HK-2 (cell line): ENCODE data around the gene SACM1L.
"Not testable (repeated sequence)": the region's sequence is repeated elsewhere in the genome, so short reads cannot be mapped to it uniquely, and the experiment has no call there.

Experiments
- DNase-seq: peaks from one replicate; pipeline ENCODE4 v3.0.0-alpha.2; 2018; ENCODE audit not compliant: unreplicated experiment

SACM1L gene

DNA sequence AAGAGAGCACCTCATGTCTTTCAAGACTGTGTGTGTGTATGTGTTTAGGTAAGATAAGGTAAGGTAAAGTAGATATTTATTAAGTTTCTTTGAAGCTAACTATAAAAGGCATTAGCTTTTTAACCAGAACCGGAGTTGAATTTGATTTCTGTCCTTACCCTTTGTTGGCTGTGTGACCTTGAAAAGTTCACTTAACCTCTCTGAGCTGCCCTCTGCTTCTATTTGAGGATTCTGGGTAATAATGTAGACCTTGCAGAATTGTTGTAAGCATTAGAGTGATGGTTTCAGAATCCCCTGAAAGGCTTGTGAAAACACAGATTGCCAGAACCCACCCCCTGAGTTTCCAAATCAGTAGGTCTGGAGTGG lies 21.6 kb upstream of the SACM1L start:
- no peak for DNase-seq

DNA sequence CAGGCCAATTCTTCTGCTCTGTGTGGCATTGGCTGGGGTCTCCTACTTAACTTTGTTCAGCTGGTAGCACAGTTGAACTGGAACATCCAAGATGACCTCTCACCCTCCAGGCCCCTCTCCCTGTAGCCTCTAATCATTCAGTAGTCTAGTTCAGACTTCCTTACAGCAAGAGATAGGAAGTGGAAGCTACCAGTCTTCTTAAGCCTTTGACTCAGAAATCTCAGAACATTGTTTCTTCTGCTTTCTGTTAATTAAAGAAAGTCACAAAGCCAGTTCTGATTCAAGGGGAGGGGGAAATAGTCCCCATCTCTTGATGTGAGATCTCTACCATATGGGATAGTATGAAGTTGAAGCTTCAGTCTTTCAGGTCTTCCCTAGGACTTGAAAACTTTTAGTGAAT lies 18.8 kb upstream of the SACM1L start:
- no peak for DNase-seq

DNA sequence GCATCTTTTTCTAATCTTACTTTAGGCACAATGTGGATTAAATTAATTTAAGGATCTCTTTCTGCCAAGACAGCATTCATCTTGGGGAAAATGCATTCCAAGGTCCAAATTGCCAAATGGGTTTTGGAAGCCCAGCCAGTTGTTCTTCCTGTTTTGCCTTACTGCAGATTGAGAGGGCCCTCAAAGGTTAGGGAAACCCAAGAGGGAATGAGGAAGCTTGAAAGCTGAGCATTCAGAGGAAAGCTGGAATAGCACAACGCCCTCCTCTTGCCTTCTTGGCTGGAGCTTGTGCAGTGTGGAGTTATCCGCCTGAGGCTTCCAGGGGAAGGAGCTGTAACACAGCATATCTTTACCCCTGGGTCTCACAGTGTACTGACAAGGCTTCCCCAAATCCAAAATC lies 18.2 kb upstream of the SACM1L start:
- DNase-seq, result no peak

DNA sequence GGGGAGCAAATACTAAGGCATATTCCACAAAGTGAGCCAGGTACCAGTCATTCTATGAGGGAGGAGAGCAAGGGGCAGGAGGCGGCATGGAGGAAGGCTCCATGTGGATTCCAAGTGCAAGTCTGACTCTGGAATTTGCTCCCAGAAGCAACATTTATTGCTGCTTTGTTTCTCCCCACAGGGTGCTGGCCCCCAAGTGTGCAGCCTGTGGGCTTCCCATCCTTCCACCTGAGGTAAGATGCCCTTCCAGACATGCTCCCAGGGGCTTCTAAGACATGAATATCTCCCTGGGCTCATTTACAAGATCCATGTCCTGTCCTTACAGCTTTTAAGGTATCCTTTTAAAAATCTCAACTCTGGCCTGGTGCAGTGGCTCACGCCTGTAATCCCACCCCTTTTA lies 15.9 kb upstream of the SACM1L start:
- DNase-seq, result no peak

DNA sequence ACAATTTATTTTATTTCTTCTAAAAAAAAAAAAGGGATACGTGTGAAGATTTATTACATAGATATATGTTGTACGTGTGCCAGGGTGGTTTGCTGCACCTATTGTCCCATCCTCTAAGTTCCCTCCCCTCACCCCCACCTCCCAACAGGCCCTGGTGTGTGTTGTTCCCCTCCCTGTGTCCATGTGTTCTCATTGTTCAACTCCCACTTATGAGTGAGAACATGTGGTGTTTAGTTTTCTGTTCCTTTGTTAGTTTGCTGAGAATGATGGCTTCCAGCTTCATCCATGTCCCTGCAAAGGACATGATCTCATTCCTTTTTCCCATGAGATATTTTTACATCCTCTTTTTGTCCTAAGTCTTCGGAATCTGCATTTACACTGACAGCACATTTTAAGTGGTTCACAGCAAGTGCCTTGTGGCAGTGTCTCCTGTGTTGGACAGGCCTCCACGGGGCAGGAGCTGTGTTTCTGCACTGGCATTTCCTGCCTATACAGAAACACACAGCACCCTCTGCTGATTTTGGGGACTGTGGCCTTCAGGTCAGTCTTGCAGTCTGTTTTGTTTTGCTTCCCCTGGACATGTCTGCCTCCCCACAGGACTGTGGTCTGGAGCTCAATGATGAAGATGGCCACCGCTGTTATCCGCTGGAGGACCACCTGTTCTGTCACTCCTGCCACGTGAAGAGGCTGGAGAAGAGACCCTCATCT lies 12.7 kb upstream of the SACM1L start:
- DNase-seq, result no peak

DNA sequence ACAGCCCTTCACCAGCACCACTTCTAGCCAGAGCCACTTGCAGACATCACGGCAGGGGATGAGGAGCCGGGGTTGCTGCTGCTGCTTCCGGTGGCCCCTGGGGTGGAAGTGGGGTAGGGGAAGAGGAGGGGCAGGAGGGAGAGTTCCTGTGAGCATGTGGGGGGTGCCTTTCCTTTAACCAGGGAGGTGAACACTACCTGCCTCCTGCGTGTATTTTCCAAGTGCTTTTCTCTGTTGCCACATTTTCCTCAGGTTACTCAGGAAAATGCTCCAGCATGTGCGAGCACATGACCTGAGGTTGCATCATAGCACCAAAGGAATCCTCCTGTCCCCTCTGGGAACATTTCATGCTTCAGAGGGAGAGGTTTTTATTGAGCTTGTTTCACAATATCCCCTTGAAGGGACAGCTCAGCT lies 12.2 kb upstream of the SACM1L start:
- no peak for DNase-seq

DNA sequence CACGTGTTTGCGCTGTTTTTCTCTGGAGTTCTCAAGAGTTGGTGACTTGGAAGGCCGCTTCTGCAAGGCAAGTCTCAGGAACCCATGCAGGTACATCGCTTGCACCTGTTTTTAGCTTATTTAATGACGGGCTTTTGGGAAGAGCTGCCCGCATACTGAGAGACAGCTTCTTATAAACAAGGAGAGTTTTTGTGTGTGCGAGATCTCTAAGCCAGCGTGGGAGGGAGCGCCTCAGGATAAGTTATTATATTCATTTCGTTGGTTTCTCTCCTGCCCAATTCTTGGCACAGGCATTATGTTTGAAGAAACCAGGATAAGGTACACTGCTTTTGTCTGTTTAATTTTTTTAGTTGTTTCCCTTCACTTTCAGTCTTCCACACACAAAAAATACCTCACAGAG lies 11.4 kb upstream of the SACM1L start:
- DNase-seq, result no peak

DNA sequence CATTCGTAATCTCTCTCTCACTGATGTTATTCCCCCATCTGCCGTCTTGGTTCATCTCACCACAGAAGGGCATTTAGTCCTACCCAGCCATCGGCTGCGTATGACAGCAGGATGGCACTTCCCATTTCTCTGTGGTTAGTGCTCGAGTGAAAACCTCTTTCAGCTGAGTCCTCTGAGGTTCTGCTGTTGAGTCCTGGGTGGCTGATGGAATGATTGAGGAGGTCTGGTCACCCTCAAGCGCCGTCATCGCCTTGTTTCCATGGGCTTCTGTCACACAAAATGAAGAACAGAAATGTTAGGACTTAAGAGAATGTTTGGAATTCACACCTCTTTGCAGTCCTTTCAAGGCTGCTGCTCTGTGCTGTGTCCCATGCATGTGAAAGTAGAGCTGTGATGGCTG lies 9.4 kb upstream of the SACM1L start:
- no peak for DNase-seq

DNA sequence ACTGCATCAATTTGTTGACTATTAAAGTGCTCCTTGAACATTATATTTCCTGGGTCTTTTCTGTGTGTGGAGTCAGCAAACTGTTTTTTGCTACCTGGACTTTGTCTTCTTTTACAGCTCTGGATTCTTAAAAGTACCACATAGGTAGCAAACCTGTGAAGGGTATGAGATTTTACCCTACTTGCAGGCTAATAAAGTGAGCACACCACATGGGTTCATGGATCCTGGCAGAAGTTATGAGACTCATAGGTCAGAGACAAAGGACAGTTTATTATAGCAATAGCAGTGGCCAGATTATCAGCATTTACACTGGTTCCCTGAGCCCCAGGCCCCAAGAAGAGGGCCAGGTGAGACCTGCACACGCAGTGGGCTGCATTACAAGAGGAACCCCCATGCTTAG lies 8.0 kb upstream of the SACM1L start:
- DNase-seq, result no peak

DNA sequence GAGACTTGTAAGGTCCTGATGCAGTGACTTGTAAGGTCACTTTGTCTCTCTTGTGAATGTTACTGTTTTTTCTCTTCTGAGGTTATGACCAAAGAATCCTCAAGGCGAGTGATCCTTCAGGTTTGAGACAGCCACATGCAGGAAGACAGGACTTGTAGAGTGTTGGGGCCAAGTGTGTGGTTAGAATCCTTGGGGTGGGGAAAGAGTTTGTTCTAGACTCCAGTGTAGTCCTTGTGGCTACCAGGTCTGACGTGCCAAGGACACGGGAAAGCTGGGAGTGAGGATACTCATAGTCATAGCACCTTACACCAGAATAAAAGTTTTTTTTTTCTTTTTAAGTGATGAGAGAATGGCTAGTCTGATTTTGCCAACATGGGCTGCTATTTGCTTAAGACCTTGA lies 7.3 kb upstream of the SACM1L start:
- no peak for DNase-seq

DNA sequence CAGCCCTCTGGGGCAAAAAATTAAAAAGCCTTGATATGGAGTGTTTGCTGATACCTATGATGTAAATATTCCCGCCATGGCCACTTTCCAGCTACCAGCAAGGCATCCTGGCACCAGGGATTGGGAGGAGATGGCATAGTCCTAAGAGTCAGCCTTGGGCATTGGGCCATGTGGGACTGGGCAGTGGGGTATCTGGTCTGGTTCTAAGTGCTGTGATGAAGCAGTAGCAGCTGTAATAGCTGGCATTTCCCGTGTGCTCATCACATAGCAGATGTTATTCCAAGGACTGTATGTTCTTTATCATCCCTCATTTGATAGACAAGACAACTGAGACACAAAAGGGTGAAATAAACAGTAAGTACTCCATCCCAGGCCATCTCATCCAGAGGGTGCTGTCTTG lies 6.9 kb upstream of the SACM1L start:
- DNase-seq, result no peak

DNA sequence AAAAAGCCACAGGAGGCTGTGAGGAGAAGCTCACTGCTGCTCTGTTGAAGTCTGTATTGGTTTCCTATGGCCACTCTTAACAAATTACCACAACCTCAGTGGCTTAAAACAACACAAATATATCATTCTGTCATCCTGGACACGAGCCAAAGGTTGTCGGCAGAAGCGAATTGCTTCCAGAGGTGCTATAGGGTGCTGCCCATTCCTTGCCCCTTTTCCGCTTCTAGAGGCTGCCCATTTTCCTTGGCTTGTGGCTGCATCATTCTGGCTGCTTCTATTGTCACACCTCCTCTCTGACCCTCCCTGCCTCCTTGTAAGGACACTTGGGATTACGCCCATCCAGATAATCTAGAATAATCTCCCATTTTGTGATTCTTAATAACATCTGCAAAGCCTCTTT lies 6.4 kb upstream of the SACM1L start:
- no peak for DNase-seq

DNA sequence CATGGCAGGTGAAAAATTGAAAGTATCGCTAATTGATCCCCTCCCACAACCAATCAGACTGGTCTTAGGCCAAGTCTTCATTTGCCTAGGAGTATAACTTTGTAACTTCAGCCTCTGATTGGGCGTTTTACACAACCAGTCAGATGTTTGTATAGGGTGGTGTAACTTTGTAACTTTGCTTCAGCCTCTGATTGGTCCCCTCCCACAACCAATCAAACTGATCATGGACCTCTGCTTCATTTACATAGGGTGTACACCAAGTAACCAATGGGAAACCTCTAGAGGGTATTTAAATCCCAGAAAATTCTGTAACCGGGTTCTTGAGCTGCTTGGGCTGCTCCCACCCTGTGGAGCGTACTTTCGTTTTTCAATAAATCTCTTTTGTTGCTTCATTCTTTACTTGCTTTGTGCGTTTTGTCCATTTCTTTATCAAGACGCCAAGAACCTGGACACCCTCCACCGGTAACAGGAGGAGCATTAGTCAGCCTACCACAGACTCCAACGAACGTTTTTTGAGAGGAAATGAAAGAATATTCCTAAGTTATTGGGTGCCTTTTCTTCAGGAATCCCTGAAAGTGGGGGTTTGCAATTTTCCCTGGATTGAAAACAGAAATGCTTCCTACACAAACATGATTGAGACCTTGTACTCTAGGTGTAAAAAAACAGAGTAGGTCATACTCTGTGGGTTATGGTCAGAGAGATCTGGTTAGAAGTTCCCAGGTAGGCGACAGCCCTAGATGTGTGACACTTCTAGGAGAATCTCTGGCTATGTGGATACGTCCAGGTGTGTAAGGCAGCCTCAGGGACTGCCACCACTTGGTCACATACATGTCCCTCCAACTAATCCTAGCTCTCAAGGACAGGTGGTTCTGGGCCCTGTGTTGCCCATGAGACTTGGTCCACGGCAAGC lies 5.5 kb upstream of the SACM1L start:
- no peak for DNase-seq

DNA sequence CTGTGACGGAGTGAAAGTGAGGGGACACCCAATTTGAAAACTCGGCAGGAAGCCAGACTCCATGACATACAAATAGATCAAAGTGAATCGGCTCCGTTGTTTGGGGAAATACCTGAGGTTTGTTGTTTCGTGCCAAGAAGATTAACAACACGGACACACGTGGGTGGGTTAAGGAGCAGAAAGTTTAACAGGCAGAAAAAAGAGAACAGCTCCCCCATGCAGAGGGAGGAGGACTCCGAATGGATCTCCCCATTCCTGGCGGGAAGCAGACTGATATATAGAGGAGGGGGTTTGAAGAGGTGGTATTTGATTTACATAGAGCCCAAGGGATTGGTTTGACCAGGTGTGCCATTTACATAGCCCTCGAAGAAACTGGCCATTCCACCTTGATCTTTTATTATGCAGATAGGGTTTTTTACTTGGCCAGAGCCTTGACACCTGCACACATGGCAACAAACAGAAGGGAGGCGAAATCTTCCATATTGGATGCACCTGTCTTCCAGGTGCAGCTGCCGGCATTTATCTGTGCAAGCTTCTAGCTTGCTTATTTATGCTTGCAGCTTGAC lies 4.8 kb upstream of the SACM1L start:
- DNase-seq, result no peak

DNA sequence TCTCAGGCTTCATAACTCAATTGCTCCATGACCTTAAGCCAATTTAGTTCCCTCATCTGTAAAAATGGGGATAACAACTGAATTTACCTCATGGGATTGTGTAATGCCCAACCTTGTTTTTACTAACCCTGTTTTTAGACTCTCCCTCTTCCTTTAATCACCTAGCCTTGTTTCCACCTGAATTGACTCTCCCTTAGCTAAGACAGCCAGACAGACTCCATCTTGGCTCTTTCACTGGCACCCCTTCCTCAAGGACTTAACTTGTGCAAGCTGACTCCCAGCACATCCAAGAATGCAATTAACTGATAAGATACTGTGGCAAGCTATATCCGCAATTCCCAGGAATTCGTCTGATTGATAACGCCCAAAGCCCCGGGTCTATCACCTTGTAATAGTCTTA lies 3.5 kb upstream of the SACM1L start:
- not testable (repeated sequence) for DNase-seq

DNA sequence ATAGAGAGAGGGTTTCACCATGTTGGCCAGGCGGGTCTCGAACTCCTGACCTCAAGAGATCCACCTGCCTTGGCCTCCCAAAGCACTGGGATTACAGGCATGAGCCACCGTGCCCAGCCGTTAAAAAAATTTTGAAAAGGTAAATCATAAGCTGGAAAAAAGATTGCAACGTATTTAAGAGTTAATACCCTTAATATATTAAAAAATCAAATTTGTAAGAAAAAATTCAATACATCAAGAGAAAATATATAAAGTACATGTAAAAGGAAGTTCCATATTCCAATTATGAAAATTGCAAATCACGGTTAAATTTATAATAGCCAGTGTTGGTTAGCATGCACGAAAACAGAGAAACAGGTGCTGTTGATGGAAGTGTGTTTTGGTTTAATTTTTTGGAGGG lies 2.3 kb upstream of the SACM1L start:
- no peak for DNase-seq

DNA sequence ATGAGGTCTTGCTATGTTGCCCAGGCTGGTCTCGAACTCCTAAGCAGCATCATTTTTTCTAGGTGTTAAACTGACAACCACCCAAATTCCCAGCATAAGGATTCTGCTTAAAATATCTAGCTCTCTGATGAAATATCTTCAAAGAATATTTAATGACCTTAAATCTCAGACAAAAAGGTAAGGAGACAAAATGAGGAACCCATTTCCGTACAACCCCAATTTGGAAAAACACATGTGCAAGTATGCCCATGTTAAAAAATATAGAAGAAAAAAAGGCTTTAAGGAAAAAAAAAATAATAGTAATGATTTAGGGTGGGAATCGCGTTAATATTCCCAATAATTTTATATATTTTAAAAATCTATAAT lies 1.4 kb upstream of the SACM1L start:
- no peak for DNase-seq

DNA sequence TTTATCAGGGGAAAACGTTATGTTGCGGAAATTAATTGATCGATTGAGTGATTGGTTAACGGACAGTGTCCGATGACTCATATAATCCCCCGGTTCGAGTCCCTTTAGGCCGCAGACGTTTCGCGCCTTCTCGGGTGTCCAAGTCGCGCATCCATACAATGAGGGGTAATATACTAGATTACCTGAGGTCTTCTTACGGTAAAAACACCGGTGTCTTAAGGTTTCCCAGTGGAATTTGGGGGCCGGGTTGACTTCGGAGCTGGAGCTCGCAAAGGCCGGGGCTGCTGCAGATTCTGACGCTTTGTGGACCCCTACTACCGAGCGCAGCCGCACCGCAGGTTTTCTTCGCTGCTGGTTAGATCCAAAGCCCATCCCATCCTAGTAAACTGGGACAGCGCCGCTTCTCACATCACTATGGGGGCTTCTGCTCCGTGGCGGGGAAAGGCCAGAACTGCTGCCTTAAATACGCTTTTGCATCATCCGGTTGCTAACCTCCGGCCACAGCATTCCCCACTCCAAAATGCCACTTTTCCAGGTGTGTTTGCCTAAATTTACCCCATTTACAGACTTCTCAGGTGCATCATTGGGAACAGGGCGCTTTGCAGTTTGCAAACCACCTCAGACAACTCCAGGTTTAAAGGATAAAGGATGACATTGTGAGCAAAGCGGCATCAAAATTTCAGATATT lies 858 bp upstream of the SACM1L start:
- peak; percentile 47 for DNase-seq

DNA sequence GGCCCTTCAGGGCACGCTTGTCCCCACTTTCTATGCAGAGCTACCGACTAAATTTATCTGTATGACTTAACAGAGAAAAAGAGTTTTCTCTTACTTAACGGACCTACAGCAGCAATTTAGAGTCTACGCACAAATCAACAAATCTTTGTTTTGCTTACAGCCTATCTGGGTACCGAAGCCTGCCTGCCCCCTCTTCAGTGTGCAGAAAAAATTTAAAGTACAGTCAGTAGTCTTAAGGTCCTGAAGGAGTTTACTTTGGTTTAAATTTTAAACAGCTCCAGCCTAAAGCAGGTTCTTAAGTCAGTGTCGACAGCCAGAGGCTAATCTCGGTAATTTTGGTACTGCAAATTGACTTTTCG lies 570 bp downstream of the SACM1L start:
- no peak for DNase-seq

DNA sequence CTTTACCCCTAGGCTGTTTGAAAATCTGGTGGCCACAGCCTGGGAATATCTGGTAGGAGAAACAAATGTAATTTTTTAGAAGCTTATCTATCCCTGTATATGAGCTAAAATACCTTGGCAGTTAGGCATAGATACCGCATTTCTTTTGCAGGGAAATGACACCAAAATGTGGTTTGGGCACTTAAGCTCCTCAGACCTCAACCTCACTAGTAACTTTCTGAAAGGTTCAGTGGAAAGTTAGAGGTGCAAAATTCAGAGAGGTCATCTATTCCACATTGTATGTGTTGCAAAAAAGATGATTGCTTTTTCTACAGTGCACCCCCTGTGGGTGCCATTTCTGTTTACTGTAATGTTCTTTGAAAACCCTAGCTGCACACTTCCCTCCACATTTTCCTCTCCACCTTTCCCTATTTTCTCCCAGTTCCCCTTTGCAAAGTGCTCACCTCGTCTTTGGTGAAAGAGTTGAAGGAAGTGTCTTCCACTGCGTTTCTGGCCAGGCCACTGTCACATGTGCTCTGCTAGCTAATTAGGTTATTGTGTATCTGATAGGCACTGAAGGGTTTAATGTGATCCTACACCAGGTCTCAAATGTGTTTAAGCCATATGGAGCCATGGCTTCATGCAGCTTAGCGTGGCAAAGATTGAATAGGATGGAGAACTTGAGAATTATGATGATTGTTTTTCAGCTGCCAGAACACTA lies 1.3 kb downstream of the SACM1L start:
- no peak for DNase-seq

DNA sequence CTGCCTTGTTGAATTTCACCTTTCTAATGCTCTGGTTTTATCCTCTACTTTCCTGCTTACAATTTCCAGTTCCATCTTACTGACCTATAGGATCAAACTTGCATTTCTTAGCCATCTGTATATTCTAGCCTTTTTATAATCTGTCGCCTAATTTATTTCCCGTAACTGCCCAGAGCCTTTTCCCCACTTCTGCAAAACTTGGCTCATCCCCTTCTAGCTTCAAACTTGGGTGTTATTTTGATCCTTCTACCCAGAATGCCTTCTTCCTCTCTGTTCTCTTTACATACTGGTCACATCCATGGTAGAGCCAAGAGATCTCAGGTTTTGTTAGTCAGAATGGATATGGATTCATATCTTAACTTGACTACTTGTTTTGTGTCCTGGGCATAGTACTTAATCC lies 2.6 kb downstream of the SACM1L start:
- DNase-seq, result no peak

DNA sequence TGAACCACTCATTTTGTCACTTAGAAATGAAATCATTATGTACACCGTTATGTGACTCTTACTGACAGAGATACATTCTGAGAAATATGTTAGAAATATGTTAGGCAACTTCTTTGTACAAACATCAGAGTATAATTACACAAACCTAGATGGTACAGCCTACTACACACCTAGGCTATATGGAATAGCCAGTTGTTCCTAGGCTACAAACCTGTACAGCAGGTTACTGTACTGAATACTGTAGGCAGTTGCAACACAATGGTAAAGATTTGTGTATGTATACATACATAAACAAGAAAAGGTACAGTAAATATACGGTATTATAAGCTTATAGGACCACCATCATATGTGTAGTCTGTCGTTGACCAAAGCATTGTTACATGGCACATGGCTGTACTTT lies 3.7 kb downstream of the SACM1L start:
- no peak for DNase-seq
